ENCODE measurements around the gene PCDHGA1.

GRCh38 chr5:141489841-141490240 is 159.5 kb downstream of the PCDHGA1 start:
- TF ChIP-seq MXI1 (IDR thresholded peaks at IDR 0.05; ENCODE audit: borderline replicate concordance, low read depth, low read length): no peak
- TF ChIP-seq NFE2L2 (IDR thresholded peaks at IDR 0.05; ENCODE audit: low read depth, low read length): no peak
